ENCODE measurements around the gene SRRM2.

SRRM2 gene

DNA sequence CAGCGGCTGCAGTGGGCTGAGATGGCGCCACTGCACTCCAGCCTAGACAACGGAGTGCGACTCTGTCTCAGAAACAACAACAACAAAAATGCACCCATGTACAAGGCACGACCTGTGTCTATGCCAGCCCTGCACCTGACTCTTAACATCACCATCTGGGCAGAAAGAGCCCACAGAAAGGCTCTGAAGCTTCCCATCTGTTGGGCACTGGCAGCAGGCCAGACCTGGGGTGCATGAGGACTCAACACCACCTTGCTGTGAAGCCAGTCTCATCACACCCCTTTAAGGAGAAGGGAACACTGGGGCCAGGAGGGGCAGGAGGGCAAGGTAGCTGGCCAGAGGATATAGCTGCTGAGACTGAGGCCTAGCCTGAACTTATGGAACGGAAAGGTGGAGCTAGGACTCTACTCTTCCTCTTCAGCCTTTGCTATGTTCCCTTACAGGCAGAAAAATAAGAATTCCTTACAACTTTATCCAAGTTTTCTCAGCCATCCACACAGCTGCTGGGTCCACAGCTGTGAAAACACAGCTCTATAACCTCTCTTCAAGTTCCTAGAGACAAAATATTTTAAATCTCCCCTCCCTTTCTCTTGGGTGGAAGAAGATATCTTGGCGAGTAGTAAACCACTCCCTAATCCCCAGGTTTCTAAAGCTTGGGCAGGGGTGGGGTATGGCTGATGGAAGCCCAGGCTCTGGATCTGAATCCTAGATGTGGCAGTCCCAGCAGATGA is 21.9 kb downstream of the SRRM2 start:
- Histone ChIP-seq H3K9ac (ENCODE audit: low read depth, low read length) (no peak overlapping the region), H3K4me3 (ENCODE audit: low read length) (no peak overlapping the region), H3K9me3 (ENCODE audit: insufficient read depth, low read depth, low read length) (no peaks in the 10 kb centered on the region), H3K27ac (ENCODE audit: low read depth, low read length) (no peak overlapping the region), H3K27me3 (ENCODE audit: insufficient read depth, low read length) (no peaks in the 10 kb centered on the region), H3K36me3 (ENCODE audit: insufficient read depth, low read length) (peaks cover 65% of the 10 kb centered on the region), H3K4me1 (ENCODE audit: insufficient read depth, low read length) (0 out of 2 replicates have a peak, but pooled peaks cover 8% of the 10 kb centered on the region)
- WGBS = 78% methylated on average over 6 of the region's 7 CpGs

DNA sequence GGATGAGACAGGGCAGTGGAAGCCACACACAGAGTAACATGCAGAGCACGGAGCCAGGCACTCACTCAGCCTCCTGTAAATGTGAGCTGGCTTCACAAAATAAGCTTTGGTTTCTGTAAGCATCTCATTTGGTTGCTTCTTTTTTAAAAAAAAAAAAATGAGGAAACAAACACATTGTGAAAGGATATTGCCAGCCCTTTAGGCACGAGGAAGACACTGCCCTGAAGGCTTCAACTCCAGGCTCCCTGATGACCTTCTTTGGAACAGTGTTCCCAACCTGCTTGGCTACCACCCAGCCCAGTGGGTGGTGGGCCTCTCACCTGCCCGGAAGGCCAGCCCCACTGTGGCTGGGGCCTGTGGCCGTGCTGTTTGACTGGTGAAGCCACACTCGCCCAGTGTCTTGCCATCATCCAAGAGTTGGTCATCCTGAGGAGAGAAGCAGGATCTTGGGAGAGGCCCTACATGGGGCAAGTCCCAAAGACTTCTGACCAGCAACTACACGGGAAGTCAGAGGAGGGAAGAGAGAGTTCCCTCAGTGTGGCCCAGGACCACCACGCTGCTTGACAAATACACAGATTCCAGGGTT is 22.8 kb downstream of the SRRM2 start:
- WGBS = 89% methylated on average over 7 of the region's 7 CpGs
- Histone ChIP-seq H3K36me3 (ENCODE audit: insufficient read depth, low read length) (peaks cover 56% of the 10 kb centered on the region), H3K9ac (ENCODE audit: low read depth, low read length) (no peak overlapping the region), H3K27me3 (ENCODE audit: insufficient read depth, low read length) (no peaks in the 10 kb centered on the region), H3K9me3 (ENCODE audit: insufficient read depth, low read depth, low read length) (no peaks in the 10 kb centered on the region), H3K4me1 (ENCODE audit: insufficient read depth, low read length) (0 out of 2 replicates have a peak, but pooled peaks cover 8% of the 10 kb centered on the region), H3K4me3 (ENCODE audit: low read length) (no peak overlapping the region; the same call in 1 of the 2 replicates), H3K27ac (ENCODE audit: low read depth, low read length) (no peak overlapping the region; the same call in 1 of the 2 replicates)

DNA sequence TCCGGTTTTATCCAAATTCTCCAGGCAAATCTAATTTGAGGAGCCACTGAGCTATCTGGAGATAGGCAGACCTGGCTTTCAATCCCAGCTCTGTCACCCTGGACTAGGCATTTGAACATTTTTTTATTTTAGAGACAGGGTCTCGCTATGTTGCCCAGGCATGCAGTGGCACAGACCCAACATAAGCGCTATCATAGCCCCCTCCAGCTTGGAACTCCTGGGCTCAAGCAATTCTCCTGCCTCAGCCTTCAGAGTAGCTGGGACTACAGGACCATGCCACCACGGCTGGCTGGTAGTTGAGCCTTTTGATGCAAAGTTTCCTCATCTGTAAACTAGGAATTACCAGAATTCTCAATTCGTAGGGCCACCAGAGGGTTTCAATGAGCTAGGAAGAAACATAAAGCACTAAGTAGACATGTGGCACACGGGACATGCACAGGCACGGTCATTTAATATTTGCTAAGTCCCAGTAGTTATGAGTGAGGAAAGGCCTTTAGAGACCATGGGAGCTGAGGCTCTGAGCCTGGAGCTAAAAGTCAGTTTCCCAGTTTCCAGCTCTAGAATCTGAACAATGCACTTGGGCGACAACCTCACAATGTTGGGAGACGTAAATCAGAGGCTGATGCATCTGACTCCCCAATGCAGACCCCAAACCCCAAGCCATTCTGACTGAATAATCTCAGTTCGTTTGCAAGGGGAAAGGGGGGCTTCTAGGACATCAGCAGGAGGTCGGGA is 23.5 kb downstream of the SRRM2 start:
- peaks cover 49% of the 10 kb centered on the region for H3K36me3 ChIP-seq (ENCODE audit: insufficient read depth, low read length)
- 61% methylated on average over 11 of the region's 11 CpGs for WGBS
- H3K27me3 ChIP-seq (ENCODE audit: insufficient read depth, low read length) = no peaks in the 10 kb centered on the region
- H3K4me3 ChIP-seq (ENCODE audit: low read length) = peak overlapping the region; percentile 94
- peak overlapping the region; percentile 73; the same call in 1 of the 2 replicates for H3K27ac ChIP-seq (ENCODE audit: low read depth, low read length)
- peak overlapping the region; percentile 95 for H3K9ac ChIP-seq (ENCODE audit: low read depth, low read length)
- 0 out of 2 replicates have a peak, but pooled peaks cover 8% of the 10 kb centered on the region for H3K4me1 ChIP-seq (ENCODE audit: insufficient read depth, low read length)
- H3K9me3 ChIP-seq (ENCODE audit: insufficient read depth, low read depth, low read length) = no peaks in the 10 kb centered on the region

DNA sequence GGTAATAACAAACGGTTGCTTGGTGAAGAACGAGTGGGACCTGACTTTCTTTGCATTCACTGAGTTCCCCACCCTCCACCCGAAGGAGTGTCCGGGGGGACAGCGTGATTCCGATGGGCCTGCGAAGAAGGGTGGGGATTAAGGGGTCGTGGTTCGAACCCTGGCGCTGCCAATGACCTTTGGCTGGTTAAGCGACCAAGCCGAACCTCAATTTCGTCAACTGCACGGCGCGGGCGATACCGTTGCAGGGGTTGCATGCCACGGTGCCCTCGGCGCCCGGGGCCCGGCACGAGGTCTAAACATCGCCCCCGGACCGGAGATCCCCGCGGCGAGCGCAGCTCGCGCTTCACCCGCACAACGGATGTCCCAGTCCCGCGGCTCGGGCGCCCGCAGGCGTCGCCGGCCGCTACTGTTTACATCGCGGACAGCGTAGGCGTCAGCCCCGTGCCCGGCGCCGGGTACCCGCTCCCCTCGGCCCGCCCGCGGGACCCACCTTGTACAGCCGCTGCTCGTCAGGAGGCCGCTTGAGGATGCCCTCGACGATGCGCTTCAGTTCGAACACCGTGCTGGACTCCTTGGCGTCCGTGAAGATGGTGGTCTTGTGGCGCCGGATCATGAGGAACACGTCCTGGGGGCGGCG is 24.2 kb downstream of the SRRM2 start:
- 0 out of 2 replicates have a peak, but pooled peaks cover 8% of the 10 kb centered on the region for H3K4me1 ChIP-seq (ENCODE audit: insufficient read depth, low read length)
- under 1% methylated on average over 72 of the region's 72 CpGs for WGBS
- peak overlapping the region; percentile 94 for H3K4me3 ChIP-seq (ENCODE audit: low read length)
- H3K27ac ChIP-seq (ENCODE audit: low read depth, low read length) = peak overlapping the region; percentile 73; the same call in 1 of the 2 replicates
- peaks cover 42% of the 10 kb centered on the region for H3K36me3 ChIP-seq (ENCODE audit: insufficient read depth, low read length)
- H3K9me3 ChIP-seq (ENCODE audit: insufficient read depth, low read depth, low read length) = no peaks in the 10 kb centered on the region
- H3K9ac ChIP-seq (ENCODE audit: low read depth, low read length) = peak overlapping the region; percentile 95
- no peaks in the 10 kb centered on the region for H3K27me3 ChIP-seq (ENCODE audit: insufficient read depth, low read length)

DNA sequence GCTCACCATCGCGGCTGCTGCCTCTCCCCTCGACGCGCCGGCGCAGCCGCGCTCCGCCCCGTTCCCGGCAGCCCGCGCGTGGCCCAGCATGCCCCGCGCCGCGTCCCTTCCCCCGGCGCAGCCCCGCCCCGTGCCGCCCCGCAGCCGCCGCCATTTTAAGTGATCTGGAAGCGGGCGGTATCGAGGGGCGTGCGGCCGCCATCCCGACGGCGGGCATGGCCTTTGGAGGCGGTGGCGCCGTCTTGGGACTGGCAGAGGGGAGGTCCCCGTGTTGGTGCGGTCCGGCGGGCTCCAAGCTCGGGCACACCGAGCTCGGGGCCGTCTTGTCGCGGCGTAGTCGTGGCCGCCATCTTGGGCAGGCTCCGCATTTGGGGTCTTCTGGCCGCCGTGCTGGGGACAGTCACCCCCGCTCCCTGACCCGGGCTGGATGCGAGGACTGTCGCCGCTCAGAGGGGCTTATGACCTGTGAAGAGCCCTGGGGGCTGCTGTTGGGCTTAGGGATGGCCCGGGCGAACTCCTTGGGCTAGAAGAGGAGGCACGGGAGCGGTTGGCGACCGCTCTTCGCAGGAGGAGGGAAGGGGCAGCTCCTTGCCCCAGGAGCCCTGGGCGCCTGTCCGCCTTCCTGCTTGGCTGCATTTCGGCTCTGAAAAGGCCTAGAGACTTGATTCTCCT is 24.9 kb downstream of the SRRM2 start, which contains the start of gene ELOB:
TSS of gene ELOB (minus strand) at position 50 of the 672 bp plus-strand sequence. CDS start at position 9, 41 bp downstream.
- H3K27ac ChIP-seq (ENCODE audit: low read depth, low read length) = peak within 1 kb of the TSS; percentile 99
- peaks cover 35% of the 10 kb centered on the region for H3K36me3 ChIP-seq (ENCODE audit: insufficient read depth, low read length)
- H3K9me3 ChIP-seq (ENCODE audit: insufficient read depth, low read depth, low read length) = no peaks in the 10 kb centered on the region
- peak within 1 kb of the TSS; percentile 100 for H3K9ac ChIP-seq (ENCODE audit: low read depth, low read length)
- under 1% methylated on average over 70 of the region's 70 CpGs for WGBS
- H3K4me3 ChIP-seq (ENCODE audit: low read length) = peak within 1 kb of the TSS; percentile 94
- H3K4me1 ChIP-seq (ENCODE audit: insufficient read depth, low read length) = 0 out of 2 replicates have a peak, but pooled peaks cover 8% of the 10 kb centered on the region
- no peaks in the 10 kb centered on the region for H3K27me3 ChIP-seq (ENCODE audit: insufficient read depth, low read length)

DNA sequence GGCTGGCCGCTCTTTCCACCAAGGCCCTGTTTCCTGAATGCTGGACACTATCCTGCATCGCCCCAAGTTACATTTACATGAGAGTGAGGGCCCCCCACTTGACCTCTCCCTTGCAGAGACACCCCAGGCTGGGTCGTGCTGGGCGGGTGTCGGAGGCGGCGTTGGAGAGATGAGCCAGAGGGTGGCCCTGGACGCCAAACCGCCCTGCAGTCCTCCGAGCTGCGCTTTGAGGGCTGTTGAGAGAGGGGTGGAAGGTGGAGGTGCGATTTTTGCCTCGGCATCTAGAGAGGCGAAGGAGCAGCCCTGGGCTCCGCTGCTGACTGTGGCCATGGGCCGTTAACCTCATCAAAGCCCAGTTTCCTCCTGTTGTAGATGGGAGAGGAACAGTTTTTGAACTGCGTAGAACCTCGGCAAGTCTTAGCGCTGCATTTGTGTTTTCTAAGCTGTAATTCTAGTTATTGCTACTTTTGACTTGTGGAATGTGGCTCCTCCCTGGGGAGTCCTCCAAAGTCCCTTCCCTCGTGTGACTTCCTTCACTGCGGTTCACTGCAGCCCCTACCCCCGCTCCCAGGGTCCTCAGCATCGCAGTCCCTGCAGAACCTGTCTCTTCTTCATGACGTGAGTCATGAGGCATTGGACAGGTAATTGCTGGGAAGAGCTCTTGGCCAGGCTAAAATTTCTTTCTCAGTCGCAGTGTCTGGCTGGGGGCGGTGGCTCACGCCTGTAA is 25.6 kb downstream of the SRRM2 start:
- H3K9me3 ChIP-seq (ENCODE audit: insufficient read depth, low read depth, low read length) = no peaks in the 10 kb centered on the region
- 20% methylated on average over 27 of the region's 27 CpGs for WGBS
- peak overlapping the region; percentile 94 for H3K4me3 ChIP-seq (ENCODE audit: low read length)
- no peaks in the 10 kb centered on the region for H3K27me3 ChIP-seq (ENCODE audit: insufficient read depth, low read length)
- H3K36me3 ChIP-seq (ENCODE audit: insufficient read depth, low read length) = peaks cover 28% of the 10 kb centered on the region
- peak overlapping the region; percentile 99 for H3K27ac ChIP-seq (ENCODE audit: low read depth, low read length)
- H3K4me1 ChIP-seq (ENCODE audit: insufficient read depth, low read length) = 0 out of 2 replicates have a peak, but pooled peaks cover 8% of the 10 kb centered on the region
- H3K9ac ChIP-seq (ENCODE audit: low read depth, low read length) = peak overlapping the region; percentile 100

DNA sequence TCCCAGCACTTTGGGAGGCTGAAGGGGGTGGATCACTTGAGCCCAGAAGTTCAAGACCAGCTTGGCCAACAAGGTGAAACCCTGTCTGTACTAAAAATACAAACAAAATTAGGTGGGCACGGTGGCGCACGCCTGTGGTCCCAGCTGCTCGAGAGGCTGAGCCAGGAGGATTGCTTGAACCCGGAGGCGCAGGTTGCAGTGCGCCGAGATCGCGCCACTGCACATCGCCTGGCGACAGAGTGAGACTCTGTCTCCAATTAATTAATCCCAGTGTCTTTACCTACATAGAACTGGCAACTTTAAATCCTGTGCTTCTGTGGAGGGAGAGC is 26.2 kb downstream of the SRRM2 start:
- Histone ChIP-seq H3K27me3 (ENCODE audit: insufficient read depth, low read length) (no peaks in the 10 kb centered on the region), H3K4me1 (ENCODE audit: insufficient read depth, low read length) (0 out of 2 replicates have a peak, but pooled peaks cover 8% of the 10 kb centered on the region), H3K27ac (ENCODE audit: low read depth, low read length) (no peak overlapping the region), H3K36me3 (ENCODE audit: insufficient read depth, low read length) (peaks cover 23% of the 10 kb centered on the region), H3K9ac (ENCODE audit: low read depth, low read length) (no peak overlapping the region), H3K4me3 (ENCODE audit: low read length) (peak overlapping the region; percentile 94), H3K9me3 (ENCODE audit: insufficient read depth, low read depth, low read length) (no peaks in the 10 kb centered on the region)
- 97% methylated on average over 12 of the region's 12 CpGs for WGBS

DNA sequence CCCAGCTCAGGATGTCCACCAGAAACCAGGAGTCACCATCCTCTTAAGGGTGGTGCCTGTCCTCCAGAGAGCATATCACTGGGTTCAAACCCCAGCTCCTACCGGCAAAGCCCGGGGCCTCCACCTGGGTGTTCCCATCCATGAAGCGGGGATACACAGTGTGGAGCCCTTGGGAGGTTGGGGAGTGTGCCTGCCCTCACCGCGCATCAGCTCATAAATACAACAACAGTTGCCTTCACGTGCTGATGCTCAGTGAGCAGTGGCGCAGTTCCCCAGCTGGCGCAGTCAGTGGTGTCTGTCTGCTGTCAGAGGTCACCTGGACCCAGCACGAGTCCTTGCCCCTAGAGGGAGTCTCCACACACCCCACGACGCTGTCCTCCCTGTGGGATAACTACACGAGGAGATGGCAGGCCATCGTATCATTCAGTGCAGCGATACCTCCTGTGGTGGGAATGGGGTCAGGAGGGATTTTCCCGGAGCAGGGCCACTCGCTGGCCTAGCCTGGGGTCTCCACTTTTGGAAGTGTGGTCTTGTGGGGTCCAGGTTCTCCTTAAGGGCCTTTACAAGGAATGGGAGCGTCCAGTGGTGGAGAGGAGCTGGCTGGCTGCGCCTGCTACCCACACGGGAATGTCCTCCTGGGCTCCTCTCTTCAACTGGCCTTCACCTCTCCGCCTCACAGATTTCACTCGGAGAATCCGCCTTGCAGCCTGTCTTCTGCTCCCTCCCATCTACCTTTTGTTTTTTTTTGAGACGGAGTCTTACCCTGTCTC is 26.9 kb downstream of the SRRM2 start:
- 0 out of 2 replicates have a peak, but pooled peaks cover 8% of the 10 kb centered on the region for H3K4me1 ChIP-seq (ENCODE audit: insufficient read depth, low read length)
- 92% methylated on average over 23 of the region's 23 CpGs for WGBS
- H3K9me3 ChIP-seq (ENCODE audit: insufficient read depth, low read depth, low read length) = no peaks in the 10 kb centered on the region
- H3K27me3 ChIP-seq (ENCODE audit: insufficient read depth, low read length) = peaks cover 5% of the 10 kb centered on the region
- H3K27ac ChIP-seq (ENCODE audit: low read depth, low read length) = no peak overlapping the region
- no peak overlapping the region for H3K4me3 ChIP-seq (ENCODE audit: low read length)
- peaks cover 16% of the 10 kb centered on the region for H3K36me3 ChIP-seq (ENCODE audit: insufficient read depth, low read length)
- no peak overlapping the region for H3K9ac ChIP-seq (ENCODE audit: low read depth, low read length)

DNA sequence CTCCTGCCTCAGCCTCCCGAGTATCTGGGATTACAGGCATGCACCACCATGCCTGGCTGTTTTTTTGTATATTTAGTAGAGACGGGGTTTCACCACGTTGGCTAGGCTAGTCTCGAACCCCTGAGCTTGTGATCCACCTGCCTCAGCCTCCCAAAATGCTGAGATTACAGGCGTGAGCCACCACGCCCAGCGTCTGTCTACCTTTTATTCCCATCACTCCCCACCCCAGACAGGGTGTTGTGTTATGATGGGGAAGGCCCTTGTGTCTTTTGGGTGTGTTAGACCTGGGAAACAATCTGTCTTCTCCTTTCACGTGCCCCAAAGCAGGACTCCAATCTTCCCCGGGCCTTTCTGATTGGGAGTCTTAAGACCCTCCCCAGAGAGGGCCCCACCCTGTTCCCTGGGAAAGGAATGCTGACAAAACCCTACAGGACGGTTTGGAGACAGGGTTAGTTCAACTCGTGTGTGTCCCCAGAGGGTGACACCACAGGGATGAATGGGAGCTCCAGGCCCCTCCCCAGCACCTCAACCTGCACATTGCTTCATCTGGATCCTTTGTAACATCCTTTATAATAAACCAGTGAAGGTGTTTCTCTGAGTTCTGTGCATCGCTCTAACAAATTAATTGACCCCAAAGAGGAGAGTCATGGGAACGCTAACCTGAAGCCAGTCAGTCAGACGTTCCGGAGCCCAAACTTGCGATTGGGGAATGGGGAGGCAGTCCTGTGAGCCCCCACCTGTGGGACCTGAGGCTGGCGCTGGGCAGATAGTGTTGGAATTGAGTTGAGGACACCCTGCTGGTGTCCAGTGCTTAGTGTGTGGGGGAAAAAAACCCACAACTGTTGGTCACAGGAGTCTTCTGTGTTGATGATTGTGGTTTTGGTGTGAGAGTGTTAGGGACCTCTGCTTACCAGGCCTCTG is 27.8 kb downstream of the SRRM2 start:
- Histone ChIP-seq H3K9me3 (ENCODE audit: insufficient read depth, low read depth, low read length) (no peaks in the 10 kb centered on the region), H3K4me3 (ENCODE audit: low read length) (no peak overlapping the region), H3K36me3 (ENCODE audit: insufficient read depth, low read length) (peaks cover 7% of the 10 kb centered on the region), H3K27ac (ENCODE audit: low read depth, low read length) (no peak overlapping the region), H3K4me1 (ENCODE audit: insufficient read depth, low read length) (0 out of 2 replicates have a peak, but pooled peaks cover 8% of the 10 kb centered on the region), H3K9ac (ENCODE audit: low read depth, low read length) (no peak overlapping the region), H3K27me3 (ENCODE audit: insufficient read depth, low read length) (peaks cover 14% of the 10 kb centered on the region)
- WGBS = 76% methylated on average over 16 of the region's 17 CpGs

Measured in HUES64 (cell line).